Measurements from ENCODE around the gene RPSA.
"Not testable (repeated sequence)": the region's sequence is repeated elsewhere in the genome, so short reads cannot be mapped to it uniquely, and the experiment has no call there.

The RPSA gene

GRCh38 chr3:39448506-39449233 lies 42.1 kb downstream of the RPSA start:
- Histone ChIP-seq H3K4me2 (no peak overlapping the region), H3K79me2 (ENCODE audit: insufficient read depth, low read depth) (no peaks in the 10 kb centered on the region), H3K27ac (no peak overlapping the region), H3K4me1 (ENCODE audit: low read depth, poor library complexity, severe bottlenecking) (no peaks in the 10 kb centered on the region), H4K20me1 (ENCODE audit: insufficient read depth) (no peaks in the 10 kb centered on the region), H2AFZ (ENCODE audit: low read depth) (no peak overlapping the region), H3K27me3 (ENCODE audit: insufficient read depth, low read depth) (no peaks in the 10 kb centered on the region), H3K9ac (no peak overlapping the region), H3K36me3 (ENCODE audit: insufficient read depth) (no peaks in the 10 kb centered on the region), H3K4me3 (IDR thresholded peaks at IDR 0.05; ENCODE audit: insufficient read depth, low read depth, low read length) (no peak overlapping the region)
- no peak for TF ChIP-seq CTCF (conservative IDR thresholded peaks at IDR 0.05; ENCODE audit: low read depth, low read length)

- no peak overlapping the region for H3K4me3 ChIP-seq (IDR thresholded peaks at IDR 0.05; ENCODE audit: insufficient read depth, low read depth, low read length)
- no peaks in the 10 kb centered on the region for H3K27me3 ChIP-seq (ENCODE audit: insufficient read depth, low read depth)
- no peaks in the 10 kb centered on the region for H3K36me3 ChIP-seq (ENCODE audit: insufficient read depth)
- no peak overlapping the region for H3K9ac ChIP-seq
- no peak for TF ChIP-seq CTCF (conservative IDR thresholded peaks at IDR 0.05; ENCODE audit: low read depth, low read length)
- no peaks in the 10 kb centered on the region for H4K20me1 ChIP-seq (ENCODE audit: insufficient read depth)
- no peak overlapping the region for H3K4me2 ChIP-seq
- no peaks in the 10 kb centered on the region for H3K79me2 ChIP-seq (ENCODE audit: insufficient read depth, low read depth)
- no peak overlapping the region for H3K27ac ChIP-seq
- H3K4me1 ChIP-seq (ENCODE audit: low read depth, poor library complexity, severe bottlenecking): no peaks in the 10 kb centered on the region
- no peak overlapping the region for H2AFZ ChIP-seq (ENCODE audit: low read depth)
Measured at GRCh38 chr3:39449796-39450195, 43.3 kb downstream of the RPSA start.

GRCh38 chr3:39453134-39453533 lies 46.6 kb downstream of the RPSA start:
- Histone ChIP-seq H3K36me3 (ENCODE audit: insufficient read depth) (no peaks in the 10 kb centered on the region), H3K4me1 (ENCODE audit: low read depth, poor library complexity, severe bottlenecking) (no peaks in the 10 kb centered on the region), H3K27me3 (ENCODE audit: insufficient read depth, low read depth) (no peaks in the 10 kb centered on the region), H2AFZ (ENCODE audit: low read depth) (no peak overlapping the region), H3K9ac (no peak overlapping the region), H3K79me2 (ENCODE audit: insufficient read depth, low read depth) (no peaks in the 10 kb centered on the region), H3K4me2 (no peak overlapping the region), H4K20me1 (ENCODE audit: insufficient read depth) (no peaks in the 10 kb centered on the region), H3K4me3 (IDR thresholded peaks at IDR 0.05; ENCODE audit: insufficient read depth, low read depth, low read length) (no peak overlapping the region), H3K27ac (no peak overlapping the region)
- no peak for TF ChIP-seq CTCF (conservative IDR thresholded peaks at IDR 0.05; ENCODE audit: low read depth, low read length)

- not testable (repeated sequence) for H3K27ac ChIP-seq; H3K4me1 ChIP-seq (ENCODE audit: low read depth, poor library complexity, severe bottlenecking); H3K4me2 ChIP-seq; H3K9ac ChIP-seq; H4K20me1 ChIP-seq (ENCODE audit: insufficient read depth); H3K36me3 ChIP-seq (ENCODE audit: insufficient read depth); H3K27me3 ChIP-seq (ENCODE audit: insufficient read depth, low read depth); H2AFZ ChIP-seq (ENCODE audit: low read depth); H3K79me2 ChIP-seq (ENCODE audit: insufficient read depth, low read depth); H3K4me3 ChIP-seq (IDR thresholded peaks at IDR 0.05; ENCODE audit: insufficient read depth, low read depth, low read length)
Measured at GRCh38 chr3:39453872-39454271, 47.4 kb downstream of the RPSA start.

- H3K9ac ChIP-seq: no peak overlapping the region
Measured at GRCh38 chr3:39454591-39455217, 48.2 kb downstream of the RPSA start.

More at GRCh38 chr3:39454591-39455217, 48.2 kb downstream of the RPSA start:
- Histone ChIP-seq H3K4me1 (ENCODE audit: low read depth, poor library complexity, severe bottlenecking) (no peaks in the 10 kb centered on the region), H2AFZ (ENCODE audit: low read depth) (no peak overlapping the region), H3K4me2 (no peak overlapping the region), H3K79me2 (ENCODE audit: insufficient read depth, low read depth) (no peaks in the 10 kb centered on the region), H3K27me3 (ENCODE audit: insufficient read depth, low read depth) (no peaks in the 10 kb centered on the region), H4K20me1 (ENCODE audit: insufficient read depth) (no peaks in the 10 kb centered on the region), H3K36me3 (ENCODE audit: insufficient read depth) (no peaks in the 10 kb centered on the region), H3K4me3 (IDR thresholded peaks at IDR 0.05; ENCODE audit: insufficient read depth, low read depth, low read length) (no peak overlapping the region), H3K27ac (no peak overlapping the region)
- TF ChIP-seq CTCF (conservative IDR thresholded peaks at IDR 0.05; ENCODE audit: low read depth, low read length): no peak
